GM06990 (cell line): ENCODE results near the gene LAG3.

Experiments
- DNase-seq: peaks from one replicate; pipeline ENCODE4 v3.0.0-alpha.2; 2011; ENCODE audit not compliant: insufficient read length; ENCODE audit errors: extremely low read depth
- H3K27me3 ChIP-seq: replicated peaks from 2 replicates; pipeline ENCODE4 v1.6.0; 2011; ENCODE audit warnings: low read length; ENCODE audit not compliant: control insufficient read depth, insufficient read depth
- H3K36me3 ChIP-seq: 2 replicates; pipeline ENCODE4 v1.5.1; 2011; ENCODE audit warnings: low read length; ENCODE audit not compliant: control insufficient read depth, insufficient read depth
- H3K4me3 ChIP-seq: replicated peaks from 2 replicates; pipeline ENCODE4 v1.5.1; 2011; ENCODE audit warnings: low read depth, mild to moderate bottlenecking, control low read depth, low read length
- CTCF ChIP-seq: IDR thresholded peaks from 2 replicates; pipeline ENCODE4 v1.5.1; 2011; ENCODE audit warnings: low read length, control low read depth, mild to moderate bottlenecking, inconsistent platforms; ENCODE audit not compliant: insufficient read depth, poor library complexity, severe bottlenecking

The LAG3 gene

DNA sequence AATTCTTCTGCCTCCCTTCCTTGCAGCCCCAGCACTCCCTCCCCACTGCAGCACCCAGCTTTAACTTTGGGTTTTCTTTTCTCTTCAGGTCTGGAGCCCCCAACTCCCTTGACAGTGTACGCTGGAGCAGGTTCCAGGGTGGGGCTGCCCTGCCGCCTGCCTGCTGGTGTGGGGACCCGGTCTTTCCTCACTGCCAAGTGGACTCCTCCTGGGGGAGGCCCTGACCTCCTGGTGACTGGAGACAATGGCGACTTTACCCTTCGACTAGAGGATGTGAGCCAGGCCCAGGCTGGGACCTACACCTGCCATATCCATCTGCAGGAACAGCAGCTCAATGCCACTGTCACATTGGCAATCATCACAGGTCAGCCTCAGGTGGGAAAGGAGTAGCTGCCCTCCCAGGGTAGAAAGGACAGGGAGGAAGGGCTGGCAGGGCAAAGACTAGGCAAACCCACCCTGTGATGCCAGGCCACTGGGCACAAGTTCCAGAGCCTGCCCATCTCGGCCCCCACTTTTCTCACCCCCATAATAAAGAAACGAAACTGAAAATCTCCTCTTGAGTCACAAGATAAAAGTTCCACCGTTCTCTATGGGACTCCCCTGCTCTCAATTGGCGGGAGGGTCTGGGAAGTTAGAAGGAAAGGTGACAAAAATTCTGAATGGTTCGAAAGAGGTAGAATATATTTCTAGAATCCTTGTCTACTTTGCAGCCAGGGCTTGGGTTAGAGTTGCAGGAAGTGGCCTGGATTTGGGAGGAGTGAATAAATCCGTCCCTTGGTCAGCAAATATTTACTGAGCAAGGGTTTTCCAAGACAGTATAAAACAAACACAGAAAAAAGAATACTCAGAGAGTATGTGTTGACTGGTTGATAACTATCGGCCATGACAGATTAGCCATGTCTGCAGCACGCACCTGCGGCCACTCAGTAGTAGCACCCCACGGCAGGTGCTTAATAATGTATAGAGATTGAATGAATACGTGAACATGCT, 3.2 kb downstream of the LAG3 start:
- Histone ChIP-seq H3K27me3 (no peaks in the 10 kb centered on the region), H3K36me3 (no peaks in the 10 kb centered on the region; the same call in none of the 2 replicates), H3K4me3 (no peak overlapping the region)
- no peak for TF ChIP-seq CTCF
- DNase-seq = no peak

- DNase-seq = no peak
- Histone ChIP-seq H3K36me3 (no peaks in the 10 kb centered on the region; the same call in none of the 2 replicates), H3K4me3 (no peak overlapping the region), H3K27me3 (no peaks in the 10 kb centered on the region)
- TF ChIP-seq CTCF = no peak
These were observed 5.1 kb downstream of the LAG3 start for GRCh38 chr12:6777386-6777785.

DNA sequence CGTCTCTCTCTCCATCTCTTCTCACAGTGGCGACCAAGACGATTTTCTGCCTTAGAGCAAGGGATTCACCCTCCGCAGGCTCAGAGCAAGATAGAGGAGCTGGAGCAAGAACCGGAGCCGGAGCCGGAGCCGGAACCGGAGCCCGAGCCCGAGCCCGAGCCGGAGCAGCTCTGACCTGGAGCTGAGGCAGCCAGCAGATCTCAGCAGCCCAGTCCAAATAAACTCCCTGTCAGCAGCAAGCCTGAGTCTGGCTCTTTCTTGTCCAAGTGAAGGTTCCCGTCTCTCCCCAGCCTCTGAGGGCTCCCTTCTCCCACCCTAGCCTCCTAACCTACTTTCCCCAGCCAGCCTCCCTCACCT, 5.9 kb downstream of the LAG3 start:
- no peaks in the 10 kb centered on the region for H3K27me3 ChIP-seq
- H3K4me3 ChIP-seq = no peak overlapping the region; the same call in 1 of the 2 replicates
- TF ChIP-seq CTCF = no peak
- H3K36me3 ChIP-seq = no peaks in the 10 kb centered on the region; the same call in none of the 2 replicates
- DNase-seq = no peak

DNA sequence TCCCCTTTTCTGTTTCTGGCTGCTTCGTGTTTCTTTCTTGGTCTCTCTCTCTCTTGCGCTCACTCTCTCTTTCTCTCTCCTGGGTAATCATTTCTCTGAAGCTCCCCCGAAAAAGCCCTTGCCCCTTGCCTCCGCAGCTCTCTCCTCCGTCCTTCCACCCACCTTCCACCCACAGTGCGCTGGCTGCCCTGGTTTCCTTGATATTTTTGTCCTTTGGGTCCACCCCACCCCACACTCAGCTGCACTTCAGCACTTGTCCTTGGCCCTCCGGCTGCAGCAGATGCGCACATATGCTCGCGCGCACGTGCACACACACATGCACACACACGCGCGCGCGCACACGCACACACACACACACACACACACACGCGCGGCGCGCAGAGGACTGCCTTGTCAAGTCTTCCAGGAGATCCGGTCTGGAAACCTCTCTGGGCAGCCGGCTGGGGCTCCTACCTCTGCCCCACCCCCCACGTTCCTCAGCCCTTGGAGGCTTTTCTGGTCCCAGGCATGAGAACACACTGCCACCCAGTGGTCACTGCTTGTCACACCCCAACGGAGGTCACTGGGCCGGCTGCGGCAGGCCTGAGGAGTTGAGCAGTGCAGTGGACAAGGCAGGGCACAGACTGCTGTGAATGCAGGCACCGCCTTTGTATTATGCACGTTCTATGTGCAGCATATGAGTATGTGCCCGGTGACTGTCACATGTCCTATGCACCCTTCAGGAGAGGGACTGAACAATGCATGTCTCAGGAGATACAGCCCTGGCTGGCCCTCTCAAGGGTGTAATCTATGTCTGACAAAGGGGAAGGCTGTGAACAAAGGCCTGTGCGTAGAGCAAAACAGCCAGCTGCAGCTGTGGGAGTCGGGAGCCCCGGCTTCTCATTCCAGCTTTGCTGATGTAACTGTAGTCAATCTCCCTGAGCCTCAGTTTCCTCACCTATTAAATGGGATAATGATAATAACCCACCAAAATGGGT, 6.5 kb downstream of the LAG3 start:
- peak; percentile 86 for DNase-seq
- peak; percentile 91 for TF ChIP-seq CTCF
- Histone ChIP-seq H3K4me3 (peak overlapping the region; percentile 52), H3K36me3 (no peaks in the 10 kb centered on the region; the same call in none of the 2 replicates), H3K27me3 (no peaks in the 10 kb centered on the region)

DNA sequence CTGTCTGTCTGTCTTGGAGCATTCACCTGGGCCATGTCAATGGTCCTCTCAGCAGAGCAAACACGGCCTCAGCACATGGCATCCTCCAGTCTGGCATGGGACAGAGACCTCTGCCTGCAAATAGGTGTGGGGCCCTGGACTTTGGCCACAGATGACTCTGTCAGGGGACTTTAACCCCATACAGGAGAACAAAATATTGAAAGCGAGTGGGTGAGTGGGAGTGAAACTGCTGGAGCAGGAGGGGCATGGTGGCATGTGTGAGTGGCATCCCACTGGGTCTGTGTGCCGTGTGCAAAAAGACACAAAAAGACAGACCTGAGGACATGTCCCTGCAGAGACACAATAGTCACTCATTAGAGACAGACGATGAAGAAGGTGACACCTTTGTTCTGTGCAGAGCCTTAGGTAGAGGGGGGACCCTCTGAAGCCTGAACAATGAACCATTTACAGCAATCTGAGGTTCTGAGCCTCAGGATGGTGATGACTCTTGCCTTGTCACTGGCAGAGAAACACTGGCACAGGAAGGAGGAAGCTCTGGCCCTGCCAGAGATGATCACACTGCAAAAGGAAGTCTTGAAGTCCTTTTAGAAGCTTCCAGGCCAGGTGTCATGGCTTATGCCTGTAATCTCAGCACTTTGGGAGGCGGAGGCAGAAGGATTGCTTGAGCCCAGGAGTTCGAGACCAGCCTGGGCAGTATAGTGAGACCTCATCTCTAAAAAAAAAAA, 7.5 kb downstream of the LAG3 start:
- Histone ChIP-seq H3K4me3 (no peak overlapping the region), H3K27me3 (no peaks in the 10 kb centered on the region), H3K36me3 (no peaks in the 10 kb centered on the region; the same call in none of the 2 replicates)
- no peak for DNase-seq
- no peak for TF ChIP-seq CTCF
